Measurements from ENCODE around the gene PHC2.

- TF ChIP-seq KLF7 (tag by site-specific recombination; IDR thresholded peaks at IDR 0.05; ENCODE audit: borderline replicate concordance) (no peak), ATF2 (tag by site-specific recombination; IDR thresholded peaks at IDR 0.05; ENCODE audit: low read depth) (no peak), CTCF (tag by site-specific recombination; IDR thresholded peaks at IDR 0.05) (no peak), ZBTB7A (tag by site-specific recombination; IDR thresholded peaks at IDR 0.05; ENCODE audit: low read depth) (no peak), ZSCAN18 (tag by site-specific recombination; IDR thresholded peaks at IDR 0.05) (no peak), ZEB2 (tag by site-specific recombination; IDR thresholded peaks at IDR 0.05) (no peak), REST (tag by site-specific recombination; IDR thresholded peaks at IDR 0.05) (no peak)
Measured at GRCh38 chr1:33328817-33329216, 102.1 kb downstream of the PHC2 start.
